Mucosa of stomach (tissue), 1 donor: ENCODE measurements around the gene FLT3LG.
"Not testable (repeated sequence)": the region's sequence is repeated elsewhere in the genome, so short reads cannot be mapped to it uniquely, and the experiment has no call there.

ENCODE experiments used
- H3K27me3 ChIP-seq: one replicate; pipeline ENCODE4 v1.7.0; 2013; ENCODE audit warnings: mild to moderate bottlenecking, low read length; ENCODE audit not compliant: control insufficient read depth, insufficient read depth
- H3K36me3 ChIP-seq: one replicate; pipeline ENCODE4 v1.7.0; 2013; ENCODE audit warnings: low read length; ENCODE audit not compliant: control insufficient read depth, insufficient read depth
- H3K4me1 ChIP-seq: one replicate; pipeline ENCODE4 v1.7.0; 2013; ENCODE audit warnings: mild to moderate bottlenecking, low read length; ENCODE audit not compliant: control insufficient read depth, insufficient read depth
- H3K4me3 ChIP-seq: one replicate; pipeline ENCODE4 v1.7.0; 2013; ENCODE audit warnings: low read length
- H3K9ac ChIP-seq: one replicate; pipeline ENCODE4 v1.7.0; 2013; ENCODE audit warnings: mild to moderate bottlenecking, low read length, moderate library complexity
- H3K9me3 ChIP-seq: one replicate; pipeline ENCODE4 v1.7.0; 2013; ENCODE audit warnings: mild to moderate bottlenecking, low read length, moderate library complexity; ENCODE audit not compliant: control insufficient read depth
- donor health status: Pancreatic carcinoma.

FLT3LG gene

GRCh38 chr19:49470615-49470978 is 3.4 kb upstream of the FLT3LG start:
- H3K36me3 ChIP-seq, result no peaks in the 10 kb centered on the region
- no peaks in the 10 kb centered on the region for H3K27me3 ChIP-seq
- no peak overlapping the region for H3K9ac ChIP-seq
- H3K4me3 ChIP-seq, result no peak overlapping the region
- no peaks in the 10 kb centered on the region for H3K9me3 ChIP-seq
- H3K4me1 ChIP-seq, result peaks cover 10% of the 10 kb centered on the region

DNA sequence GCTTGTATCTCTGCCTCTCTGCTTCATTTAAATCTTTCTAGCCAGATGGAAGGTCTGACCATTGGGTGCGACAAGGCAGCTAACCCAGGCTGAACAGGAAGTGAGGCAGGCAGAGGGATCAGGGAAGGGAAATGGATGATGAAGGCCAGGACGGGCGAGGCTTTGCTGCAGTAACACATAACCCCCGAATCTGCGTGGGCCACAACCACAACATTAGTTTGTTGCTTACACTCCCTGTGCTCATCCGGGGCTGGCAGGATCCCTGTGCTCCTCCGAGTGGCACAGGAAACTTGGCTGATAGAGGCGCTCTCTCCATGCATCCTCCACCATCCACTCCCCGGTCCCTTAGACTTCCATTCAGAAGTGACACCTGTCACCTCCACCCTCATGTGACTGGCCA is 1.1 kb upstream of the FLT3LG start:
- Histone ChIP-seq H3K4me1 (peaks cover 10% of the 10 kb centered on the region), H3K9ac (no peak overlapping the region)

GRCh38 chr19:49473501-49473867 is 531 bp upstream of the FLT3LG start:
- not testable (repeated sequence) for H3K4me1 ChIP-seq, H3K9me3 ChIP-seq, H3K27me3 ChIP-seq, H3K36me3 ChIP-seq
- H3K9ac ChIP-seq, result peak overlapping the region; percentile 89
- H3K4me3 ChIP-seq, result peak overlapping the region; percentile 71

More for the DNA sequence above, 1.1 kb upstream of the FLT3LG start:
- H3K27me3 ChIP-seq, result no peaks in the 10 kb centered on the region
- H3K4me3 ChIP-seq, result no peak overlapping the region
- H3K9me3 ChIP-seq, result no peaks in the 10 kb centered on the region
- H3K36me3 ChIP-seq, result no peaks in the 10 kb centered on the region

DNA sequence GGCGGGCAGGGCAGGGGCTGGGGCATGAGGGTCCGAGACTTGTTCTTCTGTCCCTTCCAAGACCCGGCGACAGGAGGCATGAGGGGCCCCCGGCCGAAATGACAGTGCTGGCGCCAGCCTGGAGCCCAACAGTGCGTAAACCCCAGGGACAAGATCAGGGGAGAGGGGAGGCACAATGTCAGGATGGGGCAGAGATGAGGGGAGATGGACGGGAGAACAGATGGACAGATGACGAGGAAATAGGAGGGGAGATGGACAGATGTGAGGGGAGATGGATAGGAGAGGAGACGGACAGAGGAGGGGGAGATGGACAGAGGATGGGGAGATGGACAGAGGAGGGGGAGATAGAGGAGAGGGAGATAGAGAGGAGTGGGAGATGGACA is 518 bp downstream of the FLT3LG start:
- H3K36me3 ChIP-seq, result no peaks in the 10 kb centered on the region

DNA sequence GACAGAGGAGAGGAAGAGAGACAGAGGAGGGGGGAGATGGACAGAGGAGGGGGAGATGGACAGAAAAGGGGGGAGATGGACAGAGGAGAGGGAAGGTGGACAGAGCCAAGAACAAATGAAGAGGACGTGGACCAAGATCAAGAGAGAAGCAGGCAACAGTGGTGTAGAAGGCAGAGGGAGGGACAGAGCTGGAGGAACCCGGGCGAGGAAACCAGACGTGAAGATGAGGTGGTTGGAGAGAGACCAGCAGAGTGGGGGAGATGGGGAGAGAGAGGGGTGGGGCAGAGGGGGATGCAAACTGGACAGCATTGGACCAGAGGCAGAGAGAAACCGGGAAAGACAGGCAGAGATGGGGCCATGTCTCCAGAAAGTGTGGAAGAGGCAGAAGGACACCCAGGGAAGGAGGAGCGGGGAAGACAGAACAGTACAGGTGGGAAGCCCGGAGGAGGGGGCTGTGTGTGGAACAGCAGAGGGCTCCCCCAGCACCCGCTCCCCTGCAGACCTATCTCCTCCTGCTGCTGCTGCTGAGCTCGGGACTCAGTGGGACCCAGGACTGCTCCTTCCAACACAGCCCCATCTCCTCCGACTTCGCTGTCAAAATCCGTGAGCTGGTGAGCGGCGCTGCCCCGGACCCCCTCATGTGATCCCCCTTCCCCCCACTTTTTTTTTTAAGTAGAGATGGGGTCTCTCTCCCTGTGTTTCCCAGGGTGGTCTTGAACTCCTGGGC is 1.3 kb downstream of the FLT3LG start:
- Histone ChIP-seq H3K9ac (peak overlapping the region; percentile 89), H3K9me3 (no peaks in the 10 kb centered on the region), H3K4me3 (no peak overlapping the region), H3K36me3 (no peaks in the 10 kb centered on the region), H3K4me1 (peaks cover 6% of the 10 kb centered on the region), H3K27me3 (no peaks in the 10 kb centered on the region)

More for the DNA sequence above, 518 bp downstream of the FLT3LG start:
- H3K9me3 ChIP-seq, result no peaks in the 10 kb centered on the region
- peak overlapping the region; percentile 71 for H3K4me3 ChIP-seq
- peak overlapping the region; percentile 89 for H3K9ac ChIP-seq
- H3K27me3 ChIP-seq, result no peaks in the 10 kb centered on the region
- peaks cover 6% of the 10 kb centered on the region for H3K4me1 ChIP-seq

DNA sequence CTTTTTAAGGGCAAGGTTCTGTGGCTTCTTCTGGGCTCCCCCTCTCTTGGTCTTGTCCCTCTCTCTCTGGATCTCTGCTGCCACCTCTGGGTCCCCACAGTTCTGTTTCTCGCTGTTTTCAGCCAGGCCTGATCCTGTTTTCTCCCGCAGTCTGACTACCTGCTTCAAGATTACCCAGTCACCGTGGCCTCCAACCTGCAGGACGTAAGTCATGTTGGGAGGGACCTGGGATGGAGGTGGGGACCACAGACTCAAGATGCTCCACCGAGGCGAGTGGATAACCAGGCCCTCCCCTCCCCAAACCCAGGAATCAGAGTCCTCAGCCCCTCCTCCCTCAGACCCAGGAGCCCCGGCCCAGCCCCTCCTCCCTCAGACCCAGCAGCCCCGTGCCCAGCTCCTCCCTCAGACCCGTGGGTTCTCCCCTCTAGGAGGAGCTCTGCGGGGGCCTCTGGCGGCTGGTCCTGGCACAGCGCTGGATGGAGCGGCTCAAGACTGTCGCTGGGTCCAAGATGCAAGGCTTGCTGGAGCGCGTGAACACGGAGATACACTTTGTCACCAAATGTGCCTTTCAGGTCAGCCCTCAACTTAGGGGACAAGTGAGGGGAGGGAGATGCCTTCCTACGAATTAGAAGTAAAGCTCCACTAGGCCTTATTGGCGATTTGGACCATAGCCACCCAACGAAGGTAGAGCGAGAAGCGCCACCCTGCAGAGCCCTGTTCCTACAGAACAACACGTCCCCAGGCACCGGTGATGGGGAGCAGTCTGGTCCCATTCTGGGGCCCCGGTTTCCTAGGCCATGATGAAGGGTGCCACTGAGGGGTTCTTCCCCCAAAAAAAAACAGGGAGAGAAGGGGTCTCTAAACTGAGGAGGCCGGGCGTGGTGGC is 2.2 kb downstream of the FLT3LG start:
- Histone ChIP-seq H3K9me3 (no peaks in the 10 kb centered on the region), H3K36me3 (no peaks in the 10 kb centered on the region), H3K27me3 (no peaks in the 10 kb centered on the region), H3K9ac (no peak overlapping the region), H3K4me3 (no peak overlapping the region), H3K4me1 (peaks cover 6% of the 10 kb centered on the region)

DNA sequence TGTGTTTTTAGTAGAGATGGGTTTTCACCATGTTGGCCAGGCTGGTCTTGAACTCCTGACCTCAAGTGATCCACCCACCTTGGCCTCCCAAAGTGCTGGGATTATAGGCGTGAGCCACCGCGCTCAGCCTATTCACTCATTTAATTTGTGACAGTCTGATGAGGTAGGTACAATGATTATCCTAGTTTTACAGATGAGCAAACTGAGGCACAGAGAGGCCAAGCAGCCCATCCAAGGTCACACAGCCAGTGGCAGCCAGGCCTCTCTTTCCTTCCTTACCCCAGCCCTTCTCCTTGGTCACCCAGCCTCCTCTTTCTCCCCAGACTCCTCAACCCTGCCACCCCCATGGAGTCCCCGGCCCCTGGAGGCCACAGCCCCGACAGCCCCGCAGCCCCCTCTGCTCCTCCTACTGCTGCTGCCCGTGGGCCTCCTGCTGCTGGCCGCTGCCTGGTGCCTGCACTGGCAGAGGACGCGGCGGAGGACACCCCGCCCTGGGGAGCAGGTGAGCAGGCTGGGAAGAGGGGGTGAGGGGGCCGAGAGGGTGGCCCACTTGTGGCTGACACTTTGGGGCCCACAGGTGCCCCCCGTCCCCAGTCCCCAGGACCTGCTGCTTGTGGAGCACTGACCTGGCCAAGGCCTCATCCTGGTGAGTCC is 6.1 kb downstream of the FLT3LG start:
- Histone ChIP-seq H3K9ac (no peak overlapping the region), H3K4me3 (no peak overlapping the region), H3K9me3 (no peaks in the 10 kb centered on the region), H3K27me3 (no peaks in the 10 kb centered on the region), H3K4me1 (no peaks in the 10 kb centered on the region), H3K36me3 (no peaks in the 10 kb centered on the region)

DNA sequence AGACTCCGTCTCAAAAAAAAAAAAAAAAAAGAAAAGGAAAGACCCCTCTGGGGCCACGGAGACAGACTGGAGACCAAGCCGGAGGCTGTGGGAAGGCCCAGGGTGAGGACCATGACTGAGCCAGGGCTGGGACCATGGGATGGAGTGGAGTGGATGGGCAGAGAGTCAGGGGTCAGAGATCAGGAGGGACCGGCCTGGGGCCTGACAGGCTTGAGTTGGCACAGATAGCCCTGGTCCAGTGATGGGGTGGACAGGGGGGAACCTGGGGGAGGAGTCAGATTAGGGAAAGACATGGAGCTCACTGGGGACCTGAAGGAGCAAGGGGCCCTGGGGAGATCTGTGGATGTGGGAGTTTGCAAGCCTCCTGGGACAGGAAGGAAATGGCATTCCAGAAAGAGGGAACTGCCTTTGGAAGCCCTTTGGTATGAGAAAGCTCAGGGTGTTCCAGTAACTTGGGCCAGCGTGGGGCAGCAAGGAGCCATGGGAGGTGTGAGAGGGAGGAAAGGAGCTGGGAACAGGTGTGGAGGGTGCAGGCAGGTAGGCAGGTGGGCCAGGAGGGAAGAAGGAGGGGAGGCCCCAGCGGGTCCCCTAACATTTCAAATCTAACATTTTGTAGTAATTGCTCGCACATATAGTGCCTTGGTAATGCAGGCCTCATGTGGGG is 7.1 kb downstream of the FLT3LG start:
- H3K9ac ChIP-seq, result no peak overlapping the region
- no peaks in the 10 kb centered on the region for H3K36me3 ChIP-seq
- H3K27me3 ChIP-seq, result no peaks in the 10 kb centered on the region
- no peak overlapping the region for H3K4me3 ChIP-seq
- no peaks in the 10 kb centered on the region for H3K4me1 ChIP-seq
- H3K9me3 ChIP-seq, result no peaks in the 10 kb centered on the region

- Histone ChIP-seq H3K27me3 (no peaks in the 10 kb centered on the region), H3K9ac (no peak overlapping the region), H3K4me3 (no peak overlapping the region), H3K9me3 (no peaks in the 10 kb centered on the region), H3K36me3 (peaks cover 14% of the 10 kb centered on the region), H3K4me1 (peaks cover 22% of the 10 kb centered on the region)
These were observed 12.2 kb downstream of the FLT3LG start for GRCh38 chr19:49486232-49486631.

- H3K9me3 ChIP-seq, result no peaks in the 10 kb centered on the region
- no peaks in the 10 kb centered on the region for H3K27me3 ChIP-seq
- peaks cover 17% of the 10 kb centered on the region for H3K36me3 ChIP-seq
- H3K4me1 ChIP-seq, result peaks cover 22% of the 10 kb centered on the region
- H3K9ac ChIP-seq, result peak overlapping the region; percentile 51
- H3K4me3 ChIP-seq, result no peak overlapping the region
These were observed 12.8 kb downstream of the FLT3LG start for GRCh38 chr19:49486710-49487276.

GRCh38 chr19:49487277-49488045 is 13.4 kb downstream of the FLT3LG start, which contains the start of gene RPL13A:
Gene RPL13A (plus strand): TSS chr19:49487608. CDS start chr19:49487630, 22 bp downstream.
- Histone ChIP-seq H3K9me3 (no peaks in the 10 kb centered on the region), H3K36me3 (peaks cover 21% of the 10 kb centered on the region)

More at GRCh38 chr19:49487277-49488045, 13.4 kb downstream of the FLT3LG start, which contains the start of gene RPL13A:
- H3K4me3 ChIP-seq, result peak within 1 kb of the TSS; percentile 83
- H3K4me1 ChIP-seq, result peaks cover 22% of the 10 kb centered on the region
- peak within 1 kb of the TSS; percentile 96 for H3K9ac ChIP-seq
- H3K27me3 ChIP-seq, result no peaks in the 10 kb centered on the region
